CD14-positive monocyte (primary cell): Measurements from ENCODE around the gene COL4A4. TPM values are rescaled to one million over a fixed set of nuclear protein-coding genes. Genes with fewer than 3 reads are reported as not detected.

Experiments used
- DNase-seq, 3 donors: peaks; one replicate each; pipeline ENCODE4 v3.0.0-alpha.2; 2011 to 2022
- H2AFZ ChIP-seq: 2 replicates; pipeline ENCODE4 v1.6.0; 2012; ENCODE audit warnings: mild to moderate bottlenecking, low read depth, low read length, inconsistent platforms; ENCODE audit not compliant: insufficient read depth, poor library complexity, severe bottlenecking
- H3K27ac ChIP-seq, 2 donors: 1 replicate in 1 of 2; 2 replicates in 1 of 2; pipeline ENCODE4 v1.5.1; 2012 to 2013; ENCODE audit warnings: low read length in 2 of 2, control low read depth in 1 of 2, inconsistent platforms in 1 of 2, low read depth in 1 of 2, mild to moderate bottlenecking in 1 of 2
- H3K27me3 ChIP-seq, 2 donors: one replicate each; pipeline versions ENCODE4 v1.6.0 to v1.6.1; 2011 to 2013; ENCODE audit warnings: low read length in 2 of 2; ENCODE audit not compliant: control insufficient read depth in 2 of 2, insufficient read depth in 2 of 2
- H3K36me3 ChIP-seq, 2 donors: replicated peaks in 1 of 2; 1 replicate in 1 of 2; 2 replicates in 1 of 2; pipeline versions ENCODE4 v1.5.1 to v1.6.1; 2012 to 2013; ENCODE audit warnings: low read length in 2 of 2, control low read depth in 1 of 2, inconsistent platforms in 1 of 2, mild to moderate bottlenecking in 1 of 2; ENCODE audit not compliant: insufficient read depth in 2 of 2, control insufficient read depth in 1 of 2
- H3K4me1 ChIP-seq, 2 donors: 1 replicate in 1 of 2; 2 replicates in 1 of 2; pipeline versions ENCODE4 v1.5.1 to v1.6.1; 2012 to 2013; ENCODE audit warnings: low read length in 2 of 2, control low read depth in 1 of 2, inconsistent platforms in 1 of 2, mild to moderate bottlenecking in 1 of 2, moderate library complexity in 1 of 2; ENCODE audit not compliant: insufficient read depth in 2 of 2, control insufficient read depth in 1 of 2
- H3K4me2 ChIP-seq: replicated peaks from 2 replicates; pipeline ENCODE3; 2012; ENCODE audit warnings: low read length, moderate library complexity, mild to moderate bottlenecking; ENCODE audit not compliant: poor library complexity, severe bottlenecking; ENCODE audit errors: extremely low read depth
- H3K4me3 ChIP-seq, 3 experiments: fragments of 200-600 bp in 1 of 3; sonication (generic) in 1 of 3; replicated peaks in 1 of 3; 1 replicate in 2 of 3; 2 replicates in 1 of 3; pipeline ENCODE4 v1.5.1; 2011 to 2013; ENCODE audit warnings: low read length in 3 of 3, mild to moderate bottlenecking in 3 of 3, control low read depth in 2 of 3, low read depth in 2 of 3, inconsistent platforms in 1 of 3, moderate library complexity in 1 of 3
- H3K79me2 ChIP-seq: 2 replicates; pipeline ENCODE4 v1.6.0; 2012; ENCODE audit warnings: mild to moderate bottlenecking, control low read depth, inconsistent platforms, low read length, moderate library complexity; ENCODE audit not compliant: insufficient read depth
- H3K9ac ChIP-seq: 2 replicates; pipeline ENCODE4 v1.6.0; 2017; ENCODE audit warnings: low read length, mild to moderate bottlenecking; ENCODE audit not compliant: insufficient read depth, poor library complexity, severe bottlenecking
- H3K9me3 ChIP-seq, 2 donors: replicated peaks in 1 of 2; 1 replicate in 1 of 2; 2 replicates in 1 of 2; pipeline versions ENCODE4 v1.5.1 to v1.6.1; 2012 to 2013; ENCODE audit warnings: low read length in 2 of 2, control low read depth in 1 of 2; ENCODE audit not compliant: control insufficient read depth in 1 of 2, insufficient read depth in 1 of 2
- H4K20me1 ChIP-seq: 2 replicates; pipeline ENCODE4 v1.6.0; 2012; ENCODE audit warnings: mild to moderate bottlenecking, low read length, control low read depth, moderate library complexity; ENCODE audit not compliant: insufficient read depth
- H3K27ac Mint-ChIP-seq, 7 donors: one replicate each; pipeline ENCODE4 v1.8.0; 2020; ENCODE audit warnings: mild to moderate bottlenecking in 7 of 7, mixed read lengths in 7 of 7, moderate library complexity in 6 of 7, inconsistent platforms in 2 of 7
- H3K27me3 Mint-ChIP-seq, 3 donors: one replicate each; pipeline ENCODE4 v1.8.0; 2021 to 2022; ENCODE audit warnings: low read depth in 3 of 3, mild to moderate bottlenecking in 3 of 3, mixed read lengths in 3 of 3, moderate library complexity in 3 of 3, inconsistent platforms in 1 of 3
- H3K36me3 Mint-ChIP-seq, 2 donors: one replicate each; pipeline ENCODE4 v1.8.0; 2020; ENCODE audit warnings: mixed read lengths in 2 of 2, inconsistent platforms in 1 of 2, mild to moderate bottlenecking in 1 of 2
- H3K4me1 Mint-ChIP-seq: one replicate; pipeline ENCODE4 v1.8.0; 2020; ENCODE audit warnings: mild to moderate bottlenecking, mixed read lengths
- H3K4me3 Mint-ChIP-seq, 2 donors: one replicate each; pipeline ENCODE4 v1.8.0; 2020; ENCODE audit warnings: mild to moderate bottlenecking in 2 of 2, mixed read lengths in 2 of 2, moderate library complexity in 1 of 2
- H3K9me3 Mint-ChIP-seq, 7 donors: one replicate each; pipeline ENCODE4 v1.8.0; 2020 to 2022; ENCODE audit warnings: mixed read lengths in 7 of 7, mild to moderate bottlenecking in 6 of 7, moderate library complexity in 6 of 7, inconsistent platforms in 2 of 7
- CTCF ChIP-seq: fragments of 200-600 bp; IDR thresholded peaks from one replicate; pipeline ENCODE4 v1.8.0; 2022; ENCODE audit warnings: antibody characterized with exemption, mild to moderate bottlenecking
- WGBS: methylation state at CpG from one replicate; pipeline ENCODE4 v1.1.5; 2013; ENCODE audit warnings: missing lambda C conversion rate; ENCODE audit not compliant: insufficient coverage; 5-methylcytosine and 5-hydroxymethylcytosine counted together
- intact Hi-C, 2 donors: fragments of 100-400 bp; cut with micrococcal nuclease; formaldehyde crosslinking; loops; one replicate each; pipeline versions ENCODE4 v1.15.0 to v1.15.1; 2023
- polyA plus RNA-seq, 3 donors: library from polyadenylated mRNA; depleted of rRNA in 1 of 3; unstranded in 2 of 3; stranded (reverse) in 1 of 3; fragments of 300-500 nt in 2 of 3; fragments of >200 nt in 1 of 3; fragmentation: Illumina TruSeq in 2 of 3; gene quantifications; 1 replicate in 2 of 3; 2 replicates in 1 of 3; pipeline ENCODE4 v1.2.3, GENCODE V29; 2012 to 2021

Gene COL4A4
- polyA plus RNA-seq, 3 donors, result 0.03 TPM; not detected in 2

GRCh38 chr2:227153307-227153706 lies 10.7 kb downstream of the COL4A4 start:
- TF ChIP-seq CTCF, result no peak
- no peaks in the 10 kb centered on the region for H3K36me3 Mint-ChIP-seq
- Histone ChIP-seq H3K27ac (no peak overlapping the region), H3K4me3 (no peak overlapping the region), H2AFZ (no peak overlapping the region), H4K20me1 (no peaks in the 10 kb centered on the region), H3K4me1 (no peaks in the 10 kb centered on the region), H3K79me2 (no peaks in the 10 kb centered on the region), H3K4me2 (no peak overlapping the region), H3K27me3 (no peaks in the 10 kb centered on the region), H3K9me3 (no peaks in the 10 kb centered on the region), H3K36me3 (no peaks in the 10 kb centered on the region), H3K9ac (no peak overlapping the region)
- 87% methylated on average over 3 of the region's 4 CpGs for WGBS
- peaks cover 0 to 7% (median 6%) of the 10 kb centered on the region in 3 donors for H3K27me3 Mint-ChIP-seq
- H3K4me1 Mint-ChIP-seq, result no peaks in the 10 kb centered on the region
- DNase-seq, result no peak
- peaks cover 0 to 5% (median 2%) of the 10 kb centered on the region in 7 donors for H3K9me3 Mint-ChIP-seq
- no peak overlapping the region for H3K4me3 Mint-ChIP-seq
- no peak overlapping the region for H3K27ac Mint-ChIP-seq
- intact Hi-C loops, result no loop called here

- no peaks in the 10 kb centered on the region for H3K4me1 ChIP-seq
- Mint-ChIP-seq H3K4me1 (no peaks in the 10 kb centered on the region), H3K36me3 (no peaks in the 10 kb centered on the region), H3K27ac (no peak overlapping the region), H3K9me3 (peaks cover 0 to 5% (median 2%) of the 10 kb centered on the region in 7 donors), H3K4me3 (no peak overlapping the region), H3K27me3 (peaks cover 0 to 4% (median 4%) of the 10 kb centered on the region in 3 donors)
- H3K9me3 ChIP-seq, result no peaks in the 10 kb centered on the region
- no peak overlapping the region for H3K9ac ChIP-seq
- H3K4me2 ChIP-seq, result no peak overlapping the region
- H3K27ac ChIP-seq, result no peak overlapping the region
- H3K27me3 ChIP-seq, result no peaks in the 10 kb centered on the region
- H3K79me2 ChIP-seq, result no peaks in the 10 kb centered on the region
- H2AFZ ChIP-seq, result no peak overlapping the region
- H3K36me3 ChIP-seq, result no peaks in the 10 kb centered on the region
- H4K20me1 ChIP-seq, result no peaks in the 10 kb centered on the region
- intact Hi-C loops, result no loop called here
- DNase-seq, result no peak
- TF ChIP-seq CTCF, result no peak
- WGBS, result 100% methylated on average over 2 of the region's 2 CpGs
- H3K4me3 ChIP-seq, result no peak overlapping the region
These were observed 11.8 kb downstream of the COL4A4 start for GRCh38 chr2:227152093-227152766.
